GM19328 (cell line): ENCODE data around the gene LETMD1.
A peak's percentile ranks its signal among the peaks of the same experiment; 100 is the strongest.
"Not testable (repeated sequence)": the region's sequence is repeated elsewhere in the genome, so short reads cannot be mapped to it uniquely, and the experiment has no call there.

Source experiments
- ATAC-seq: cut with Tn5 transposase; IDR thresholded peaks from one replicate; pipeline ENCODE4 v1.9.1; 2021; ENCODE audit warnings: mild to moderate bottlenecking, moderate library complexity; ENCODE audit not compliant: unreplicated experiment

The LETMD1 gene, protein sequence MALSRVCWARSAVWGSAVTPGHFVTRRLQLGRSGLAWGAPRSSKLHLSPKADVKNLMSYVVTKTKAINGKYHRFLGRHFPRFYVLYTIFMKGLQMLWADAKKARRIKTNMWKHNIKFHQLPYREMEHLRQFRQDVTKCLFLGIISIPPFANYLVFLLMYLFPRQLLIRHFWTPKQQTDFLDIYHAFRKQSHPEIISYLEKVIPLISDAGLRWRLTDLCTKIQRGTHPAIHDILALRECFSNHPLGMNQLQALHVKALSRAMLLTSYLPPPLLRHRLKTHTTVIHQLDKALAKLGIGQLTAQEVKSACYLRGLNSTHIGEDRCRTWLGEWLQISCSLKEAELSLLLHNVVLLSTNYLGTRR

DNA sequence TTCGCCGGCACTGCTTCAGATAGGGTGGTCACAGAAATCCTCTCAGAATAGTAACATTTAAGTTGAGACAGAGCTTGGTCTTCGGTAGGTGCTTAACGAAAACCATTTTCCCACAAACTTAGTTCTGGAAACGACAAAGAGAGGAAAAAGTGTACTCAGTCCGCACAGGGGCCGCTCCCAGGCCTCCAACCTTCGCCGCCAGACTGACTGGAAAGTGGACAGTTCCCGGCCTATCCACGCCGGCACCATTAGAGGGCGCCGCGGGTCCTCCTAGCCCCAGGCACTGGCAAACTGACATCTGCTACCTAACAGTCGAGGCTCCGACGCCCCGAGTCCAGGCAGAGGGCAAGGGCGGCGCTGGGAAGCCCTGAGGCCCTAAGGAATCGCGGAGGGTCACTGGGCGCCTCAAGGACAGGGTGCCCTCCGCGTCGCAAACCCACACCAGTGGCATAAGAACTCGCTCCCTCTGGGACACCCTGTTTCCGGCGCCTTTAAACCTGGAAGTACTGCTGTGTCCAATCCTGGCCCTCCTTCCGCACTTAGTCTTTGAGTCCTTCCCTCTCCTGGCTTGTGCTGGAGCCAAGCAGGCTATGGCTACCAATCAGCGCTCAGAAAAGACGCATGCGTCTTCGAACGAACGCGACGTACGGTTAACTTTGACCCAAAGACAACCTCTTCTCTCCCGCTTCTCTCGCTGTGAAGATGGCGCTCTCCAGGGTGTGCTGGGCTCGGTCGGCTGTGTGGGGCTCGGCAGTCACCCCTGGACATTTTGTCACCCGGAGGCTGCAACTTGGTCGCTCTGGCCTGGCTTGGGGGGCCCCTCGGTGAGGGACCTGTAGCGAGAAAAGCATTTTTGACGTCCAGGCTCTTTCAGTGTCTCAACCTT lies at the start of gene LETMD1:
LETMD1 (plus strand) TSS at position 673 of the 886 bp plus-strand sequence; CDS start at position 703, 30 bp downstream.
- peak; percentile 94 for ATAC-seq

DNA sequence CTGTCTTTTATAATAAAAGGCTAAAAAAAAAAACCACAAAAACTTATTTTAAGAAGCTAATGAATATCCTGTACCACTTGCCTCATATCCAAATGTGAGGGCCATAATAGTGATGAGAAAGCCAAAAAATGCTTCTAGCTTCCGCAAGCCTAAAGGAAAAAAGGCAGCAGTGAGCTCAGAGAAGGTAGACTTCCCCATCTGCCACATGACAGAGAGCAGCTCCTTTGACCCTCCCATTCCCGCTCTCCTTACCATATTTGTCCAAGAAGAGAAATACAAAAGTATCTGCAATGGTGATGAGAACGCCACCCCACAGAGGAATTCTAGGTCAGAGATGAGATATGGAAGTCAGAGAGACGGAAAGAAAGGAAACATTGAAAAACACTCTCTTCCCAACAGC lies 49.0 kb upstream of the LETMD1 start:
- ATAC-seq = no peak

DNA sequence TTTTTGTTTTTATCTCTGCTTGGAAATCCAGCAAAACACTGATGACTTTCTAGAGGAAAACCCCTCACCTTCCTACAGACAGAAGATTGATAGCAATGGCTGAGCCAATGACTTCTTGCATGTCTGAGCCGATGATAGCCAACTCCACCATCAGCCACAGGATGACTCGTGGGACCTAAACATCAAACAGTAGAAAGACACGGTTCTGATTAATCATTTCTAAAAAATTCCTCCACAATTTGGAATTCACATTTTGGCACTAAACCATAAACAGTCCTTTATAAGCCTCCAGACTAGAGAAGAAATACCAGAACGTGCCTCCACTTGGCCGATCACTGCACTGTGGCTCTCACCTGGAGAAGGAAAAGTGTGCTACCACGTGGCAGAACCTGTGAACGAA lies 47.9 kb upstream of the LETMD1 start:
- no peak for ATAC-seq

DNA sequence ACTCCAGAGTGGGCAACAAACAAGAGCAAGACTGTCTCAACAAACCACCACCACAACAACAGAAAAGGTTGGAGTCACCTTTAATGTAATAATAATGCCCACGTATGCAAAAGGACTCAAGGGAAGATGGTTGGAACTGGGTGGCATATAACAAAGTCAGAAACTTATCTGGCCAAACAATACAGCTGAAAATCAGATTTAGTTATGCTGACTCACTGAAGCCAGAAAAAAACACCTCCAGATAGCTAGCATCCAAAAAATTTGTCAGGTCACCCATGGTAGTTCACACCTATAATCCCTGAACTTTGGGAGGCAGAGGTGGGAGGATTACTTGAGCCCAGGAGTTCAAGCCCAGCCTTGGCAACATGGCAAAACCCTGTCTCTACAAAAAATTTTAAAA lies 46.3 kb upstream of the LETMD1 start:
- no peak for ATAC-seq

DNA sequence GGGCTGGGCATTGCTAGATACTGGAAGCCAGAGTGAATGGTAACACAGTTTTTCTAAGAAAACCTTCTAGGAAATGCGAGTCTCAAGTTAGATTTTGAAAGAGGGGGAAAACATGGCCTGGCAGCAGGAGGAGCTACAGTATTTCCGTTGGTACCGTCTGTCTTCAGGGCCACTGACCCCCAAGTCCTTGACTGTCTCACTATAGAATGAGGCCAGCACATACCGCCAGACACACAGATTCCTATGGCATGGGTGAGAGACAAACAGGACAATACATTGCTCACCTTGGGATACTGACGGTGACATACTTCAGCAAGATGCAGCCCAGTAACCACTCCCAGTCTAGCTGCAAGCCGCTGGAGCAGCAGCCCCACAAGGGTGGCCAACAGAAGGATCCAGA lies 43.6 kb upstream of the LETMD1 start:
- ATAC-seq = no peak

DNA sequence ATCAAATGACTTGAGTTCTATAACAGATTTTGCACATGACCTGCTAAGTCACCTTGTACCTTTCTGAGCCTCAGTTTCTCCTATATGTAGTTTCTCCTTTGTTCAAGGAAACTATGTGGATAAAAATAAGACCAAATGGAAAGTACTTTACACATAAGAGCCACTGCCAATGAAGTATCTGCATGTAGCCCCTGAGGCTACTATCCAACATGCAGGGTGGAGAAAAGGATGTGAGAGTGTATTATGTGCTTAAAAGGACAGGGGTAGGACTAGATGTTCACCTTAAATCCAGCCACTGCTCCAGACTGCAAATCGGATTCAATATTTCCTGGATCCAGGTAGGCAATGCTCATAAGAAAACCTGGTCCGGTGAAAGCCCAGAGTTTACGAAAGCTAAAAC lies 43.1 kb upstream of the LETMD1 start:
- ATAC-seq = no peak

DNA sequence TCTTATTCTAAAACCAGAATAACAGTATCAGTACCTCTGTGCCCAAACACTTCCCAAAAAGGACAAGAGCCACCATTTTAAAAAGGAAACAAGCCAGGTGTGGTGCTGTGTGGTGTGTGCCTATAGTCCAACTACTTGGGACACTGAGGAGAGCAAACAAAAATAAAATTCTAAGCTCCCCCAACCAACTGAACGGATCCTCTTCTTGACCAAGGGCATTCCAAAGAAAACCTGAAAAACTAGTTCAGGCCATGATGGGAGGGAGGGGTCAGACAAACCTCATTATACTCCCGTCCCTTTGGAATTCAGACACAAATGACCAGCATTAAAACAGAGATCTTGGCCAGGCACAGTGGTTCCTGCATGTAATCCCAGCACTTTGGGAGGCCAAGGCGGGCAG lies 42.5 kb upstream of the LETMD1 start:
- ATAC-seq = no peak

DNA sequence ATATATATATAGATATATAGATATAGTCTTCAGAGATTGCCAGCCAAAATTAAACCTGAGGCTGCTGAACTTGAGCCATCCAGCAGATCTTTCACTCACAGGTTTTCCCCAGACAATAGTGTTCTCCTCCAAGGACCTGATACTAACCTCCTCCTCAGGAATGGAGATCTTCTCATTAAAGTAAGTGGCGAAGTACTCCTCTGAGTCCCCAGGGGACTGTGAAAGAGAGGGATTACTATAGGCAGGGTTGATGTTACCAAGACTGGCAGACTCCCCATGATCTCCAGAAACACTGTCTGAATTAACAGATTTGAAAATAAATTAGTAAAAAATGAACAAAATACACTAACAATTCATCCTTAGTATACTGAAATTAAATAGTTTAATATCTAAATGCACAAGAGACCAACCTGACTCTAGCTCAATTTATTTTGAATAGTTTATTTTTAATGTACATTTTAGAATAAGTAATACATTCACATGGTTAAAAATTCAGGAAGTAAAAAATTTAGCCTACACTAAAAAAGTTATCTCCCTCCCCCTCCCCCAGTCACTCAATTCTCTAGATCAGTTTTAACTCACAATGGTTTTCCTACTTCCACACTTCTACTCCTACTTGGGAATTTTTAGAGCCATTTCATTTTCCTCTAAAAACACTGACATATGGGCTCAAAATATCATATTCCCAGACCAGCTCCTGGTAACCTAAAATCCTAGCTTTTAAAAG lies 39.6 kb upstream of the LETMD1 start:
- no peak for ATAC-seq

DNA sequence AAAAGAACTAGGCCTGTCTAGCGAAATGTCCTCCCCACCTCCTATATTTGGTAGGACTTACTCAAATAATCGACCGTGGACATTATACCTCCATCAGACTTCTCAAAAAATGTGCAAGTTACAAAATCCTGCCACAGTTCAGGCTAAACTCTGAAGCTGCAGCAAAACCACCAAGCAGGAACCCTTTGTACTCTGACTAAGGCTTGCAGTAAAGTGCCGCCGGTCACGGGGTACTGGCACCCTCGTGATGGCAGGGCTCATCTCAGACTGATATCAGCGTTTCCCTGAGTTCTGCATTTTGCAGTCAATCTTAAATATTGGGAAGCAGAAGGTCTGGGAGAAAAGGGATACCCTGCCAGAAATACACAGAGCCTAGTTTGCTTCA lies 39.1 kb upstream of the LETMD1 start:
- ATAC-seq = no peak

DNA sequence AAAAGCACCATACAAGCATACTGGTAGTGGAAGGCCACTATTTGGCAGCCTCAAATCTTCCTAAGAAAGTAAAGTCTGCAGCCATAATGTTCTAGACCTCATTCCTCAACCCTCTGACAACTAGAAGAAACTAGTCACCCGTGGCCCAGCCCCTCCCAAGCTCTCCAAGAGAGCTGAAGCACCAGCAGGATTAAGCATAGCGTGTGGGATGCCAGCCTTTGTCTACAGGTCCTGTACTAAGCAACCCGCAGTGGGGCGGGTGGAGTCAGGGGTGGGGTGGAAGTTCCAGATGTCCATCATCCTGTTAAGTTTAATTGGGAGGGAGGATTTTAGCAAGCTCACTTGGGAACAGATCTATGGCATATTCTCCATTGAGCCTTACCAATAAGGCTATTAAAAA lies 36.2 kb upstream of the LETMD1 start:
- no peak for ATAC-seq

DNA sequence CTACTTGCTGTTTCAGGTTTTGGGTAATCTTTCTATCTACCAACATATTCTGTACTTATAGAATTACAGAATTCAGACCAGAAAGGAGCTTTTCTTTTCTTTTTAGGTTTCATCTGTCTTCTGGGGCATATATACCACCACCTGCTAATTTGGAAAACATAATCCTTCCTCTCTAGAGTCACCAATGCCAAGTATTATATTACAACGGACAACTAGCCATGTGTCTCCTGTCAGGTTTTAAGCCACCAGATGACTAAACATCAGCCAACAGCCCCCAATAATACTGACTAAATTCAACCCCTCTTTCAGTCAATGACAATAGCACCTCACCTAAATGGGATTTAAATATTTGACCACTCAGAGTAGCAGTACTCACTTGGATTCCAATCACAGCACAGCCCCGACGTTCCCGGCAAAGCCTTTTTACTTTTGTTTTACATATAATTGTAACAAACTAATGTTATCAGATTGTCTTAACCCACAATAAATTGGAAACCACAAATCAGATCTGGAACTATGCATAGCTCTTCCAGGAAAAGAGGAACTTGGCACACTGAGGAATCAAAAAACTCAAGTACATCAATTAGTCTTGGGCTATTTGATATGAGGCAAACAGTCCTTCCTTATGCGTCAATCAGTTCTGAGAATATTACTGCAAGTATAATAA lies 35.4 kb upstream of the LETMD1 start:
- ATAC-seq = no peak

DNA sequence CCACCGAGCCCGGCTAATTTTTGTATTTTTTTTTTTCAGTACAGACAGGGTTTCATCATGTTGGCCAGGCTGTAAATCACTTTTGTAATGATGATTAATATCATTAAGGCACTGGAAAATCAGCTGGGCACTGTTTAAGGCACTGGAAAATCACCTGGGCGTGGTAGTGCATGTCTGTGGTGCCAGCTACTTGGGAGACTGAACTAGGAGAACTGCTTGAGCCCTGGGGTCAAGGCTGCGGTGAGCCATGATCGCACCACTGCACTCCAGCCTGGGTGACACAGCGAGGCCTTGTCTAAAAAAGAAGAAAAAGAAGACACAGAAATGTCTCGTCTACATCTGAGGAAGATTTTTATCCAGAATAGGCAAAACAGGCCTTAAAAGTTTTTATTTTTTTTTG lies 34.7 kb upstream of the LETMD1 start:
- ATAC-seq = no peak

DNA sequence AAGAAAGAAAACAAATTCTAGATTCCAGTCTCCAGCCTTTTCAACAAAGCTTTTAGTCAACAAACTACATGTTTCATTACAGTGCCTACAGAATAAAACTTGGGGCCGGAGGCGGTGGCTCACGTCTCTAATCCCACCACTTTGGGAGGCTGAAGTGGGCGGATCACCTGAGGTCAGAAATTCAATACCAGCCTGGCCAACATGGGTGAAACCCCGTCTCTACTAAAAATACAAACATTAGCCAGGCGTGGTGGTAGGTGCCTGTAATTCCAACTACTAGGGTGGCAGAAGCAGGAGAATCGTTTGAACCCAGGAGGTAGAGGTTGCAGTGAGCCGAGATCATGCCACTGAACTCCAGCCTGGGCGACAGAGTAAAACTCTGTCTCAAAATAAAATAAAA lies 33.7 kb upstream of the LETMD1 start:
- not testable (repeated sequence) for ATAC-seq

DNA sequence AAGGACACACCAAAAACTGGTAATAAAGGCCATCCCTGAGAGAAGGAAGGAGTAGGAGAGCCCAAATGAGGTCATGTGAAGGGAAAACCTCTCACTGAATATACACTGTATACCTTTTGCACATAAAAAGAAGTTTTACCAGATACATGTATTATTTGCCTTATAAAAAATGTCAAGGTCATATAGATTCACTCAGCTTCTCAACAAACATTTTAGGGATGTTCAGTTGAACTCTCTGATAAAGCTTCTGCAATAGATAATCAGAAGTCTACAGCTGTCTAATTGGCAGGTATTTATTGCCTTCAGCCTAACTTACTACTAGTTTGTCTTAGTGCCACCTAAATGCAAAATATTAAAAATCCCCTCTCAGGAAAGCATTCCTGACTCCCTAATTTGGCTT lies 30.7 kb upstream of the LETMD1 start:
- ATAC-seq = no peak

DNA sequence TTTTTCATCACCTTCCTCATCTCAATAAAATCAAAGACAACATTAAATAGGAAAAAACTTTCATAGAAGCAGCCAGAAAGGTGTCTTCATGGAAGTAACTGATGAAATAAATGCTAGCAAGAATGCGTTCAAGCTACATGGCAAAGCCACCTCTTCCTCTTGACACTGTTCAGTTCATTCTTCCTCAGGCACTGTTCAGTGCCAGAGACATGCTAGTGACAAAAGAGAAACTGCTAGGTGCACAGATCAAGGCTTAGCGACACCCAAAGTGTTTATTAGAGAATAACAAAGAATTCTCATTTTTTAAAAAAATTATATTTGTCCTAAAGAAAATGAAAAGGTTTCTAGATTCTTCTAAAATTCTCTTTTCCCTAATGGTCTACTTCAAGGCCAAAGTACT lies 29.2 kb upstream of the LETMD1 start:
- no peak for ATAC-seq

DNA sequence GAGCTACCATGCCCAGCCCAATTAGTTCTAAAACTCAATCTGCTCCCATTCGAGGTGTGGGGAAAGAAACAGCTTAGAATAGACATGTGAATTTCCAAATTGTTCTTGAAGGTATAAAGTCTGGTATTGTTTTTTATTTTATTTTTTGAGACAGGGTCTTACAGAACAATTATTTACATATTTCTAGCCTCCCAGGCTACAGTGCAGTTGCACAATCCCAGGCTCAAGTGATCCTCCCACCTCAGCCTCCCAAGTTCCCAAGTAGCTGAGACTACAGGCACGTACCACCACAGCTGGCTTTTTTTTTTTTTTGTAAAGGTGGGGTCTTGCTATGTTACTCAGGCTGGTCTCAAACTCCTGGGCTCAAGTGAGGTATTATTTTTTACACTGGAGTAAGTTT lies 28.2 kb upstream of the LETMD1 start:
- no peak for ATAC-seq

DNA sequence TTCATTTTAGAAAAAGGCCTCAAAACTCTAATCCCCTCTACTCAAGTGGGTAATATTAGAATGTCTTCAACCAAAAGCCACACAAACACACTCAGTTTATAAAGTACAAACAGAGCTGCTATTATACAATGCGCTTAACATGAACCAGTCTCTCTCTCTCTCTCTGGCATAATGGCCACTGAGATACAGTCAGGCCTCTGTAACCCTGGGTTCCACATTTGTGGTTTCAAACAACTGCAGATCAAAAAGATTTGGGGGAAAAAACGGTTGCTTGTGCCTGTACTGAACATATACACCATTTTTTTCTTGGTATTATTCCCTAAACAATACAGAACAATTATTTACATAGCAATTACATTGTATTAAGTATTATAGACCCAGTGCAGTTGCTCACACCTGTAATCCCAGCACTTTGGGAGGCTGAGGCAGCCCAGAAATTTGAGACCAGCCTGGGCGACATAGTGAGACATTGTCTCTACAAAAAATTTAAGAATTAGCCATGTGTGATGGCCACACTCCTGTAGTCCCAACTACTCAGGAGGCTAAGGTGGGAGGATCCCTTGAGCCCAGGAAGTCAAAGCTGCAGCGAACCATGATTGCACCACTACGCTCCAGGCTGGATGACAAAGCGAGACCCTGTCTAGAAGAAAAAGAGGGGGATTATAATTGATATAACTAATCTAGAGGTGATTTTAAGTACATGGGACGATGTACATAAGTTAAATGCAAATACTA lies 27.5 kb upstream of the LETMD1 start:
- ATAC-seq = no peak

DNA sequence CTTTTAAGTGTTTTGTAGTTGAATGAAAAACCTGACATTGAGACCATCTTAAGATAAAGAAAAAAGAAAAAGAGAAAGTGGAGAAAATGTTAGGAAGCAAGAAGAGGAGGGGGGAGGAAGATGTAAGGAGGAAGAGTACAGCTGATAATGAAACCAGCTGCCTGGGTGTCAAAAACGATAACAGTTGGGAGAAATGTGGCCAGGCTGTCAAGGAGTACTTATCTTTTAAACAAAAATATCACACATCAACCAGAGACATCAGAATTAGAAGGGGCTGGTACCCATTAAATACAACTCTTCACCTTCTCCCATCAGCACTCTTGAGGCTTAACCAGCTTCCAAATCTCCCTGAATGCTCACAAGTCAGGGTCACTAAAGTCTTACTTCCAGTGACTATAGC lies 26.4 kb upstream of the LETMD1 start:
- no peak for ATAC-seq

DNA sequence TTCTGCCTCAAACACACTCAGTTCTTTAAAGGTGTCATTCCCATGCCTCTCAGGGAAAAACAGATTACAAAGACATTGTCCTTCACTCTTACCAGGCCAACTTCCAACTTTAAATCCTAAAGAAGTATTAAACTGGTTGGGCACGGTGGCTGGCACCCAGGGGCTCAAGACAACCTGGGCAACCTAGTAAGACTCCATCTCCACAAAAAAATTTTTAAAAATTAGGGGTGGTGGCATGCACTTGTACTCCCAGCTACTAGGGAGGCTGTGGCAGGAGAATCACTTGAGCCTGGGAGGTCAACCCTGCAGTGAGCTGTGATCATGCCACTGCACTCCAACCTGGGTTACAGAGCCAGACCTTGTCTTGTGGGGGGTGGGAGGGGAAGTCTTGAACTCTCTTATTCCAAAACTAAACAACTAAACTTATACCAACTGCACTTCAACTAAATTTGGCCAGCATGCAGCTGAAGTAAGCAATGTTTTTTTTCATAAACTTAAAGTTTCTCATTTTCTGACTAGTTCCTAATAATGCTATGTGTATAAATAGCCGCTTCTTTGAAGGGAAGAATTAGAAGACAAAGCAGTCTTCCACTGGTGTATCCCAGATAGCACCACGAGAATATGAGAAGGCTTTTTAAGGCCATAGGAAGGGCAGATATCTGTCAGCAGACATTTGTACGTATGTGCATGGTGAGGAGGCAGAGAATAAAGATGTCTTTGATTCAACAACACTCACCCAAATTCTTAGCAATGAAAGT lies 24.3 kb upstream of the LETMD1 start:
- no peak for ATAC-seq
